Caco-2 (cell line): Measurements from ENCODE around the gene HOGA1. TPM values are rescaled to one million over a fixed set of nuclear protein-coding genes. Genes with fewer than 3 reads are reported as not detected.

Experiments used
- BruUV-seq: library from RNA; stranded (reverse); fragments of 400-500 nt; replicated peaks from 2 replicates; lab custom pipeline; 2021; lab: Mats Ljungman, UMichigan
- CTCF ChIA-PET: fragments of 300-600 bp; sonication (Branson Sonifier 250); formaldehyde crosslinking; loops from one replicate; lab custom pipeline; 2022; ENCODE audit warnings: antibody characterized with exemption; lab: Charles Lee
- POLR2A ChIA-PET: fragments of 300-600 bp; sonication (Branson Sonifier 250); formaldehyde crosslinking; loops from one replicate; lab custom pipeline; 2022; ENCODE audit warnings: antibody characterized with exemption; lab: Charles Lee
- DNase-seq, 2 experiments: peaks; one replicate each; pipeline versions ENCODE4 v3.0.0 to v3.0.0-alpha.2; 2020 to 2022
- H3K27me3 ChIP-seq: replicated peaks from 2 replicates; pipeline ENCODE4 v1.6.0; 2011; ENCODE audit warnings: low read length; ENCODE audit not compliant: control insufficient read depth, insufficient read depth
- H3K36me3 ChIP-seq: 2 replicates; pipeline ENCODE4 v1.5.1; 2011; ENCODE audit warnings: low read length; ENCODE audit not compliant: control insufficient read depth, insufficient read depth
- H3K4me1 ChIP-seq: fragments of 250-450 bp; sonication (Bioruptor Pico); 2 replicates; pipeline ENCODE4 v1.5.1; 2020; ENCODE audit warnings: mild to moderate bottlenecking
- H3K4me3 ChIP-seq: 2 replicates; pipeline ENCODE4 v1.5.1; 2011; ENCODE audit warnings: low read depth, mild to moderate bottlenecking, control low read depth, low read length
- H3K9me3 ChIP-seq: fragments of 250-450 bp; sonication (Bioruptor Pico); 2 replicates; pipeline ENCODE4 v1.5.1; 2020; ENCODE audit warnings: mild to moderate bottlenecking, moderate library complexity
- H3K27ac Mint-ChIP-seq: one replicate; pipeline ENCODE4 v1.8.0; 2022; ENCODE audit warnings: mixed read lengths; ENCODE audit not compliant: unreplicated experiment
- H3K27me3 Mint-ChIP-seq: one replicate; pipeline ENCODE4 v1.8.0; 2022; ENCODE audit warnings: mixed read lengths; ENCODE audit not compliant: insufficient read depth, unreplicated experiment
- H3K36me3 Mint-ChIP-seq: one replicate; pipeline ENCODE4 v1.8.0; 2022; ENCODE audit warnings: mild to moderate bottlenecking, mixed read lengths; ENCODE audit not compliant: insufficient read depth, unreplicated experiment
- H3K4me1 Mint-ChIP-seq: one replicate; pipeline ENCODE4 v1.8.0; 2022; ENCODE audit warnings: low read depth, mixed read lengths; ENCODE audit not compliant: unreplicated experiment
- H3K4me3 Mint-ChIP-seq: one replicate; pipeline ENCODE4 v1.8.0; 2022; ENCODE audit warnings: mild to moderate bottlenecking, moderate library complexity, mixed read lengths; ENCODE audit not compliant: unreplicated experiment
- H3K9me3 Mint-ChIP-seq: one replicate; pipeline ENCODE4 v1.8.0; 2022; ENCODE audit warnings: mixed read lengths; ENCODE audit not compliant: unreplicated experiment
- intact Hi-C: fragments of 100-400 bp; cut with micrococcal nuclease; formaldehyde crosslinking; loops from one replicate; pipeline ENCODE4 v1.10.0; 2022; ENCODE audit not compliant: unreplicated experiment
- total RNA-seq: library from RNA; stranded (reverse); gene quantifications from 2 replicates; pipeline ENCODE4 v1.2.3, GENCODE V29; 2022
- TF ChIP-seq, protein P1 (sequence below), 2 experiments: fragments of 200-600 bp in 1 of 2; IDR thresholded peaks; 1 replicate in 1 of 2; 2 replicates in 1 of 2; pipeline versions ENCODE4 v1.5.1 to v1.8.0; 2011 to 2022; ENCODE audit warnings: antibody characterized with exemption in 1 of 2, control low read depth in 1 of 2, inconsistent platforms in 1 of 2, low read depth in 1 of 2, low read length in 1 of 2, mild to moderate bottlenecking in 1 of 2, moderate library complexity in 1 of 2; ENCODE audit not compliant: insufficient read depth in 1 of 2, severe bottlenecking in 1 of 2, unreplicated experiment in 1 of 2

The HOGA1 gene
- total RNA-seq, 1 experiment from 2014 or later, result 0.50 TPM

DNA sequence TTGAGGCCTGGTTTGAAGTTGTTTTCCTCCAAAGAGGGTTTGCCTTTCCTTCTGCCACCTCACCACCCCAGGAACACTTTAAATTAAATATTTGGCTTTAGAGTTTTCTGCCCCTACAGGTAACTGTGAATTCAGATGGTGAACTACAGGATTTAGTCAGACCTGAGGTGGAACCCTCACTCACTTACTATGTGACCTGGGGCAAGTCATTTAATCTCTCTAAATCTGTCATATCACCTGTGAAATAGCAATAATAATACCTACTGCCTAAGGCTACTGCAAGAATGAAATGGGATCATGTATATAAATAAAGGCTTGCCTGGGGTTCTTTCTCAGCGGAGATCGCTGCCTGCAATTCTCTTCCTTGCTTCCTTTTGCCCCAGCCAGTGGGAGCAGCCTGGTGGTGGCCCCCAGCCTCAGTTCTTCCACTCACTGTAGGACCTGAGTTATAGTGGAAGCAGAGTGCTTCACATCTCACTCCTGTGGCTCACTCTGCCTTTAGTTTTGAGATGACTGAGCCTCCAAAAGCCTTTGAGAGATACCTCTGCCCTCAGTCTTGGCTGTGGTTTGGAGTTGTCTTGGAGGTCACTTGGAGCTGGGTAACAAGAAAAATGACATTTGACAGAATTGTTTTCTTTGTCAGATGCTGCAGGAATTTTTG, 17.7 kb upstream of the HOGA1 start:
- H3K4me3 Mint-ChIP-seq, result no peak overlapping the region

DNA sequence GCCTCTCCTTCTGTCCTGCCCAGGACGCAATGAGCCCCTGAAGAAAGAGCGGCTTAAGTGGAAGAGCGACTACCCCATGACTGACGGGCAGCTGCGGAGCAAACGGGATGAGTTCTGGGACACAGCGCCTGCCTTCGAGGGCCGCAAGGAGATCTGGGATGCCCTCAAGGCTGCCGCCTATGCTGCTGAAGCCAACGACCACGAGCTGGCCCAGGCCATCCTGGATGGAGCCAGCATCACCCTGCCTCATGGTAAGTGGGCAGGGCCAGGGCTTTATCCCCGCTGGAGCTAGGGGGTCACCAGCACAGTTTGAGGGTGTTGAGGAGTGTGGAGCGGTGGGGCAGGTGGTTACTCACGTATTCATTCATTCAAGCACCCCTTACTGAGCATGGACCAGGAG, 16.3 kb upstream of the HOGA1 start:
- POLR2A ChIA-PET, result no interaction called here
- H3K9me3 Mint-ChIP-seq, result peaks cover 8% of the 10 kb centered on the region
- Histone ChIP-seq H3K4me3 (no peak overlapping the region), H3K27me3 (no peaks in the 10 kb centered on the region), H3K36me3 (no peaks in the 10 kb centered on the region), H3K4me1 (peaks cover 31% of the 10 kb centered on the region), H3K9me3 (no peaks in the 10 kb centered on the region)
- intact Hi-C loops, result no loop called here
- no peak overlapping the region for H3K4me3 Mint-ChIP-seq
- H3K4me1 Mint-ChIP-seq, result peaks cover 28% of the 10 kb centered on the region
- CTCF ChIA-PET, result no interaction called here
- H3K27me3 Mint-ChIP-seq, result no peaks in the 10 kb centered on the region
- no peak overlapping the region for H3K27ac Mint-ChIP-seq
- TF ChIP-seq, protein P1, sequence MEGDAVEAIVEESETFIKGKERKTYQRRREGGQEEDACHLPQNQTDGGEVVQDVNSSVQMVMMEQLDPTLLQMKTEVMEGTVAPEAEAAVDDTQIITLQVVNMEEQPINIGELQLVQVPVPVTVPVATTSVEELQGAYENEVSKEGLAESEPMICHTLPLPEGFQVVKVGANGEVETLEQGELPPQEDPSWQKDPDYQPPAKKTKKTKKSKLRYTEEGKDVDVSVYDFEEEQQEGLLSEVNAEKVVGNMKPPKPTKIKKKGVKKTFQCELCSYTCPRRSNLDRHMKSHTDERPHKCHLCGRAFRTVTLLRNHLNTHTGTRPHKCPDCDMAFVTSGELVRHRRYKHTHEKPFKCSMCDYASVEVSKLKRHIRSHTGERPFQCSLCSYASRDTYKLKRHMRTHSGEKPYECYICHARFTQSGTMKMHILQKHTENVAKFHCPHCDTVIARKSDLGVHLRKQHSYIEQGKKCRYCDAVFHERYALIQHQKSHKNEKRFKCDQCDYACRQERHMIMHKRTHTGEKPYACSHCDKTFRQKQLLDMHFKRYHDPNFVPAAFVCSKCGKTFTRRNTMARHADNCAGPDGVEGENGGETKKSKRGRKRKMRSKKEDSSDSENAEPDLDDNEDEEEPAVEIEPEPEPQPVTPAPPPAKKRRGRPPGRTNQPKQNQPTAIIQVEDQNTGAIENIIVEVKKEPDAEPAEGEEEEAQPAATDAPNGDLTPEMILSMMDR (IDR thresholded peaks at IDR 0.05; ENCODE audit: insufficient read depth in 1 of 2, low read depth in 1 of 2, low read length in 1 of 2, severe bottlenecking in 1 of 2, unreplicated experiment in 1 of 2), result no peak
- BruUV-seq, result no TSS peak
- DNase-seq, result no peak
- peaks cover 7% of the 10 kb centered on the region for H3K36me3 Mint-ChIP-seq

More for the DNA sequence above, 17.7 kb upstream of the HOGA1 start:
- H3K27ac Mint-ChIP-seq, result no peak overlapping the region
- no peaks in the 10 kb centered on the region for H3K27me3 Mint-ChIP-seq
- H3K9me3 Mint-ChIP-seq, result peaks cover 20% of the 10 kb centered on the region
- peaks cover 17% of the 10 kb centered on the region for H3K4me1 ChIP-seq
- peaks cover 5% of the 10 kb centered on the region; the same call in 1 of the 2 replicates for H3K9me3 ChIP-seq
- H3K36me3 Mint-ChIP-seq, result no peaks in the 10 kb centered on the region
- H3K4me1 Mint-ChIP-seq, result peaks cover 20% of the 10 kb centered on the region
- H3K36me3 ChIP-seq, result no peaks in the 10 kb centered on the region
- intact Hi-C loops, result no loop called here
- no TSS peak for BruUV-seq
- CTCF ChIA-PET, result no interaction called here
- TF ChIP-seq, protein P1 (IDR thresholded peaks at IDR 0.05; ENCODE audit: insufficient read depth in 1 of 2, low read depth in 1 of 2, low read length in 1 of 2, severe bottlenecking in 1 of 2, unreplicated experiment in 1 of 2), result no peak
- H3K27me3 ChIP-seq, result no peaks in the 10 kb centered on the region
- DNase-seq, result no peak
- no peak overlapping the region for H3K4me3 ChIP-seq
- POLR2A ChIA-PET, result no interaction called here

GRCh38 chr10:97570146-97570788, 13.9 kb upstream of the HOGA1 start:
- Mint-ChIP-seq H3K27me3 (no peaks in the 10 kb centered on the region), H3K27ac (no peak overlapping the region), H3K4me3 (no peak overlapping the region), H3K36me3 (peaks cover 8% of the 10 kb centered on the region), H3K4me1 (peaks cover 24% of the 10 kb centered on the region), H3K9me3 (no peaks in the 10 kb centered on the region)
- intact Hi-C loops, result no loop called here
- no peak for DNase-seq
- H3K4me1 ChIP-seq, result peaks cover 33% of the 10 kb centered on the region
- no peaks in the 10 kb centered on the region for H3K27me3 ChIP-seq
- H3K9me3 ChIP-seq, result no peaks in the 10 kb centered on the region
- H3K4me3 ChIP-seq, result no peak overlapping the region
- no TSS peak for BruUV-seq
- CTCF ChIA-PET, result interaction anchor here (1.2 kb wide), 1 partner anchor 17 kb away, joined by 3 read pairs; no protein-coding TSS in a partner anchor
- TF ChIP-seq, protein P1 (IDR thresholded peaks at IDR 0.05; ENCODE audit: insufficient read depth in 1 of 2, low read depth in 1 of 2, low read length in 1 of 2, severe bottlenecking in 1 of 2, unreplicated experiment in 1 of 2), result no peak
- POLR2A ChIA-PET, result no interaction called here
- H3K36me3 ChIP-seq, result no peaks in the 10 kb centered on the region
